ENCODE data around the gene MAP1B.

- TF ChIP-seq CTCF (IDR thresholded peaks at IDR 0.05; ENCODE audit: borderline replicate concordance, extremely low read depth, low read length, poor library complexity, severe bottlenecking) (no peak), EZH2 (IDR thresholded peaks at IDR 0.05; ENCODE audit: borderline replicate concordance, low read depth, low read length, severe bottlenecking) (no peak)
These were observed 45.3 kb downstream of the MAP1B start for GRCh38 chr5:72152545-72152944.
